Neuron (in vitro differentiated cells): ENCODE data around the gene COL4A1.
"Not testable (repeated sequence)": the region's sequence is repeated elsewhere in the genome, so short reads cannot be mapped to it uniquely, and the experiment has no call there.

Source experiments
- H2AFZ ChIP-seq: one replicate; pipeline ENCODE4 v1.6.1; 2013; ENCODE audit warnings: low read depth, mild to moderate bottlenecking, inconsistent platforms, low read length, moderate library complexity
- H3K27me3 ChIP-seq: one replicate; pipeline ENCODE4 v1.6.1; 2013; ENCODE audit warnings: low read length; ENCODE audit not compliant: insufficient read depth
- H3K36me3 ChIP-seq: one replicate; pipeline ENCODE4 v1.6.1; 2013; ENCODE audit warnings: low read length; ENCODE audit not compliant: insufficient read depth
- H3K4me1 ChIP-seq: one replicate; pipeline ENCODE4 v1.6.1; 2013; ENCODE audit warnings: low read length; ENCODE audit not compliant: insufficient read depth
- H3K4me3 ChIP-seq: 2 replicates; pipeline ENCODE4 v1.5.1; 2013; ENCODE audit warnings: mild to moderate bottlenecking, low read length, moderate library complexity
- H3K9me3 ChIP-seq: one replicate; pipeline ENCODE4 v1.6.1; 2013; ENCODE audit warnings: low read length

Gene COL4A1

GRCh38 chr13:110118106-110118505 lies 188.9 kb downstream of the COL4A1 start:
- Histone ChIP-seq H3K4me1 (no peaks in the 10 kb centered on the region), H3K9me3 (no peaks in the 10 kb centered on the region), H2AFZ (no peak overlapping the region), H3K4me3 (no peak overlapping the region), H3K27me3 (no peaks in the 10 kb centered on the region), H3K36me3 (no peaks in the 10 kb centered on the region)

- no peaks in the 10 kb centered on the region for H3K27me3 ChIP-seq
- H3K9me3 ChIP-seq = no peaks in the 10 kb centered on the region
- H2AFZ ChIP-seq = no peak overlapping the region
- peaks cover 5% of the 10 kb centered on the region for H3K4me1 ChIP-seq
- H3K4me3 ChIP-seq = no peak overlapping the region
- no peaks in the 10 kb centered on the region for H3K36me3 ChIP-seq
These were observed 190.9 kb downstream of the COL4A1 start for GRCh38 chr13:110116072-110116487.

- H3K4me1 ChIP-seq = peaks cover 5% of the 10 kb centered on the region
These were observed 191.4 kb downstream of the COL4A1 start for GRCh38 chr13:110115591-110115990.

GRCh38 chr13:110114316-110114715 lies 192.6 kb downstream of the COL4A1 start:
- Histone ChIP-seq H3K27me3 (no peaks in the 10 kb centered on the region), H3K36me3 (no peaks in the 10 kb centered on the region), H3K4me3 (no peak overlapping the region), H3K4me1 (peaks cover 5% of the 10 kb centered on the region), H2AFZ (no peak overlapping the region), H3K9me3 (no peaks in the 10 kb centered on the region)

More at GRCh38 chr13:110115591-110115990, 191.4 kb downstream of the COL4A1 start:
- no peak overlapping the region for H3K4me3 ChIP-seq
- H2AFZ ChIP-seq = no peak overlapping the region
- no peaks in the 10 kb centered on the region for H3K36me3 ChIP-seq
- no peaks in the 10 kb centered on the region for H3K27me3 ChIP-seq
- H3K9me3 ChIP-seq = no peaks in the 10 kb centered on the region

DNA sequence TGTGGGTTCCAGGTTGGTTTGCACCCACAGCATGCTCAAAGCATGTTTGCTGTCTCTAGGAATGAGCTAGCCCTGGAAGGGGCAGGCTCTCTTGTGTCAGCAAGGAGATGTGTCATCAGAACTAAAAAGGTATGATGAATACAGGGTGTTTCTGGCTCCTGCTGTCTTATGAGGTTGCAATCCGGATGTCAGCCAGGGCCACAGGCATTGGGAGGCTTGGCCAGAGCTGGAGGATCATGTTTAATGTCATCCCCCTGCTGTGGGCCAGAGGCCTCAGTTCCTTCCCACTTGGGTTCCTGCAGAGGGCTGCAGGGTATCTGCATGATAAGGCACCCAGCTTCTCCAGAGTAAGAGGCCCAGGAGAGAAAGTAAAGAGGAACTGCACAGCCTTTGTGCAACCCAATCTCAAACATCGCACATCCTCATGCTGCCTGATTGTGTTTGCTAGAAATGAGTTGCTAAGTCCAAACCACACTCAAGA lies 193.6 kb downstream of the COL4A1 start:
- no peaks in the 10 kb centered on the region for H3K27me3 ChIP-seq
- H3K36me3 ChIP-seq = no peaks in the 10 kb centered on the region
- H2AFZ ChIP-seq = no peak overlapping the region
- peaks cover 5% of the 10 kb centered on the region for H3K4me1 ChIP-seq
- H3K4me3 ChIP-seq = no peak overlapping the region
- no peaks in the 10 kb centered on the region for H3K9me3 ChIP-seq

DNA sequence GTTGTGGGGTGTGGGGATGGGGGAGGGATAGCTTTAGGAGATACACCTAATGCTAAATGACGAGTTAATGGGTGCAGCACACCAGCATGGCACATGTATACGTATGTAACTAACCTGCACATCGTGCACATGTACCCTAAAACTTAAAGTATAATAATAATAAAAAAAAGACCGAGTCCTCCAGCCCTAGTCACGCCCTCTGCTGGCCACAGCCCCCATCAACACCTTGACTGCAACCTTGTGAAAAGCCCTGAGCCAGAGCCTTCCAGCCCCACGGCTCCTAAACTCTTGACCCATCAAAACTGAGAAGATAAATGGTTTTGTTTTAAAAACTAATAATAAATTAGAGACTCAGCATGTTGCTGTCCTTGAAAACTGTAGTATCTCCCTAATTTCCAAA lies 194.6 kb downstream of the COL4A1 start:
- H3K4me1 ChIP-seq, H3K9me3 ChIP-seq, H3K36me3 ChIP-seq, H3K4me3 ChIP-seq, H3K27me3 ChIP-seq, H2AFZ ChIP-seq: not testable (repeated sequence)

DNA sequence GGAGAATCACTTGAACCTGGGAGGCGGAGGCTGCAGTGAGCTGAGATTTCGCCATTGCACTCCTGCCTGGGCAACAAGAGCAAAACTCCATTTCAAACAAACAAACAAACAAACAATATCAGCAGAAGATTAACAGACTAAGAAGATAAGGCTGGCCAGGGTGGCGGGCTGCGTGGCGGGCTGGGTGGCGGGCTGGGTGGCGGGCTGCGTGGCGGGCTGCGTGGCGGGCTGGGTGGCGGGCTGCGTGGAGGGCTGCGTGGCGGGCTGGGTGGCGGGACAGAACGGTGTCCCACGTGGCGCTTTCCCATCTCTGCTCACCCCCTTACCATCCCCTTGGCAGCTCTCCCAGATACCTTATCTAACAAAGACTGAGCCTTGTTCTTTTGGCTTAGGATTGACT lies 196.2 kb downstream of the COL4A1 start:
- Histone ChIP-seq H3K4me1 (peaks cover 5% of the 10 kb centered on the region), H3K36me3 (no peaks in the 10 kb centered on the region), H2AFZ (no peak overlapping the region), H3K4me3 (no peak overlapping the region), H3K9me3 (no peaks in the 10 kb centered on the region), H3K27me3 (no peaks in the 10 kb centered on the region)

- Histone ChIP-seq H2AFZ (no peak overlapping the region), H3K4me1 (peaks cover 5% of the 10 kb centered on the region), H3K9me3 (no peaks in the 10 kb centered on the region), H3K27me3 (no peaks in the 10 kb centered on the region), H3K36me3 (no peaks in the 10 kb centered on the region), H3K4me3 (no peak overlapping the region)
These were observed 197.0 kb downstream of the COL4A1 start for GRCh38 chr13:110109910-110110309.

DNA sequence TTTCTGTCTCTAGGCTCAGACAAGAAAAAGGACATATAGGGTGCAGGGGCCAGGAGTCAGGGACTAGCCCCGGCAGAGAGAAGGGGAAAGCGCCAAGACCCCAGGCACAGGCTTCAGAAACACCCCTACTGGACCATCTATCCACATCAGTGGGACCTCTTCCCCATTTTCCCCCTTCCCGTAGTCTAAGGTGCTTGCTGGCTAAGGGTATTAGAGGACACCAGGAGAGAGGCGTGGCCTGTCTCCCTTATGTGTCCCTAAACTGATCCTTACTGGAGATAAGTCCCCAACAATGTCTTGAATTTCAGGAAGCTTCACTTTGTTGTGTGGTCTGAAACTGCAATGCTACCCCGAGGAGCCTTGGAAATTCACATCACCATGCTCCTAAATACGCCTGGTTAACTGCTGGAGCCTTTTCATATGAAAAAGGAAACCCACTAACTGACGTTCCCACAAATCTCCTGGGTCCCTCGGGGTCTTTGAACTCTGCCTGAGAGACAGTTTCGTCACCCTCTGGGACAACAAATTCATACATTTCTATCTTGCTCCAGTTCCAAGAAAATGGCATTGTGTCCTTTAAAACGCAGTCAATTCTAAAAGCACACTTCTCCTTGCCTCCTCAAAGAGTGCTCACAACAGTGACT lies 197.7 kb downstream of the COL4A1 start:
- Histone ChIP-seq H3K4me1 (peaks cover 5% of the 10 kb centered on the region), H3K4me3 (no peak overlapping the region), H3K27me3 (no peaks in the 10 kb centered on the region), H3K36me3 (no peaks in the 10 kb centered on the region), H3K9me3 (no peaks in the 10 kb centered on the region), H2AFZ (no peak overlapping the region)

- no peaks in the 10 kb centered on the region for H3K27me3 ChIP-seq
- H3K9me3 ChIP-seq = no peaks in the 10 kb centered on the region
- no peak overlapping the region for H3K4me3 ChIP-seq
- no peak overlapping the region for H2AFZ ChIP-seq
- no peaks in the 10 kb centered on the region for H3K36me3 ChIP-seq
- H3K4me1 ChIP-seq = peaks cover 5% of the 10 kb centered on the region
These were observed 198.4 kb downstream of the COL4A1 start for GRCh38 chr13:110108348-110109139.

DNA sequence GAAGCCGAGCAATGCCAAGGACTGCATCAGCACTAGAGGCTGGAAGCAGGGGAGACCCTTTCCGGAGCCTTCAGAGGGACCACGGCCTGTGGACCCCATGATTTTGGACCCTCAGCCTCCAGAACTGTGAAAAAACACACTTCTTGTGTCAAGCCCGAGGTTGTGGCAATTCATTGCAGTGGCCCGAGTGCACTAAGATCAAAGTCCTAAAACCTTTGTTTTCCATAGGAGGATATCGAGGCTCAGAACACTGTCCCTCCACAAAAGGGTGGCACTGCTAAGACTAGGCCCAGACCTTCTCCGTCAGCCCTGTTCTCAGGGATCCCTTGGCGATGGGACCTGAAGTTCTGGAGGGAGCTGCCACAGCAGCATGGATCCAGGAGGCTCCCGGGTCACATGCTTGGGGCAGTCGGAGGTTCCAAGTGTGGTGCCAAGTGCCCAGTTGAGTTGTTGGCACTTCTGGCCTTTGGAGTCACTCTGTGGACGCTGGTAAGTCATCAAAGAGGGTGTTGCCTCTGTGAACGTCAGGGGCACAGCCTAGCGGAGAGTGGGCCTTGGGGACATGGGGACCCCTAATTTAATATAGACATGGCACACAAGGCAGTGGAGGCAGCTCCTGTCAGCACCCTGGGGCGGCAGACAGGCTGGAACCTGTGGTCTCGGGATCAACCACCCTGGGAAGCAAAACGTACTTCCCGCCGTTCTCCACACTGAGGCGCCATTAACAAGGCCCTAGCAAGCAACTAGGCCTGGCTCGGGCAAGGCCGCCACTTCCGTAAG lies 199.2 kb downstream of the COL4A1 start:
- peaks cover 3% of the 10 kb centered on the region for H3K4me1 ChIP-seq
- H3K36me3 ChIP-seq = no peaks in the 10 kb centered on the region
- H3K27me3 ChIP-seq = no peaks in the 10 kb centered on the region
- no peaks in the 10 kb centered on the region for H3K9me3 ChIP-seq
- no peak overlapping the region for H2AFZ ChIP-seq
- H3K4me3 ChIP-seq = no peak overlapping the region

- Histone ChIP-seq H3K9me3 (no peaks in the 10 kb centered on the region), H3K4me3 (no peak overlapping the region), H3K36me3 (no peaks in the 10 kb centered on the region), H3K4me1 (no peaks in the 10 kb centered on the region), H3K27me3 (no peaks in the 10 kb centered on the region), H2AFZ (no peak overlapping the region)
These were observed 200.2 kb downstream of the COL4A1 start for GRCh38 chr13:110106726-110107125.

GRCh38 chr13:110105136-110105535 lies 201.8 kb downstream of the COL4A1 start:
- Histone ChIP-seq H2AFZ (no peak overlapping the region), H3K4me3 (no peak overlapping the region), H3K9me3 (no peaks in the 10 kb centered on the region), H3K27me3 (no peaks in the 10 kb centered on the region), H3K36me3 (no peaks in the 10 kb centered on the region), H3K4me1 (no peaks in the 10 kb centered on the region)
